Peyer's patch (tissue), 4 donors: ENCODE data around the gene PRELP.

Source experiments
- CTCF ChIP-seq, 6 experiments: fragments of 450-650 bp in 4 of 6; fragments of 200-600 bp in 2 of 6; sonication (generic) in 1 of 6; IDR thresholded peaks; one replicate each; pipeline ENCODE4 v1.5.1; 2017 to 2019; ENCODE audit warnings: antibody characterized with exemption in 6 of 6, mild to moderate bottlenecking in 3 of 6, moderate library complexity in 1 of 6
- POLR2A ChIP-seq, 2 donors: fragments of 450-650 bp; IDR thresholded peaks; one replicate each; pipeline ENCODE4 v1.5.1; 2017; ENCODE audit warnings: antibody characterized with exemption in 2 of 2, mild to moderate bottlenecking in 2 of 2, moderate library complexity in 2 of 2

- no peak for TF ChIP-seq CTCF (IDR thresholded peaks at IDR 0.05)
- TF ChIP-seq POLR2A (IDR thresholded peaks at IDR 0.05) = no peak
Measured at GRCh38 chr1:203476216-203476814, 709 bp downstream of the PRELP start.
